Neural cell (in vitro differentiated cells): ENCODE results near the gene CSMD2. TPM values are rescaled to one million over a fixed set of nuclear protein-coding genes. Genes with fewer than 3 reads are reported as not detected.

ENCODE experiments used
- H2AFZ ChIP-seq: fragments of 200-600, 300-800 bp; sonication (generic), shearing (Covaris generic); 2 replicates; pipeline ENCODE4 v1.6.0; 2014; ENCODE audit warnings: low read depth, mild to moderate bottlenecking, antibody characterized with exemption, low read length, moderate library complexity
- H3F3A ChIP-seq: fragments of 200-600 bp; shearing (Covaris generic); 2 replicates; pipeline ENCODE4 v1.6.1; 2016; ENCODE audit warnings: mild to moderate bottlenecking, moderate library complexity, mixed read lengths, antibody characterized with exemption, low read length; ENCODE audit not compliant: insufficient read depth, poor library complexity, severe bottlenecking
- H3K27ac ChIP-seq: fragments of 200-600, 300-800 bp; sonication (generic), shearing (Covaris generic); 2 replicates; pipeline ENCODE4 v1.5.1; 2014; ENCODE audit warnings: mild to moderate bottlenecking, low read length, moderate library complexity
- H3K27me3 ChIP-seq: fragments of 300-800, 200-600 bp; sonication (generic), shearing (Covaris generic); 2 replicates; pipeline ENCODE4 v1.6.0; 2014; ENCODE audit warnings: mild to moderate bottlenecking, low read depth, low read length, moderate library complexity; ENCODE audit not compliant: insufficient read depth
- H3K36me3 ChIP-seq: fragments of 300-800, 200-600 bp; sonication (generic), shearing (Covaris generic); 2 replicates; pipeline ENCODE4 v1.5.1; 2014; ENCODE audit warnings: mild to moderate bottlenecking, antibody characterized with exemption, low read length, moderate library complexity; ENCODE audit not compliant: insufficient read depth
- H3K4me2 ChIP-seq: fragments of 300-800, 200-600 bp; sonication (generic), shearing (Covaris generic); 2 replicates; pipeline ENCODE4 v1.6.0; 2014; ENCODE audit warnings: mild to moderate bottlenecking, low read length
- H3K4me3 ChIP-seq: fragments of 300-800, 200-600 bp; sonication (generic), shearing (Covaris generic); 2 replicates; pipeline ENCODE4 v1.5.1; 2014; ENCODE audit warnings: mild to moderate bottlenecking, low read length, moderate library complexity
- H3K79me2 ChIP-seq: fragments of 200-600 bp; shearing (Covaris generic); replicated peaks from 2 replicates; pipeline ENCODE4 v1.6.0; 2014; ENCODE audit warnings: mild to moderate bottlenecking, low read length, moderate library complexity; ENCODE audit not compliant: insufficient read depth
- H3K9ac ChIP-seq: fragments of 300-800, 200-600 bp; sonication (generic), shearing (Covaris generic); 2 replicates; pipeline ENCODE4 v1.6.1; 2016; ENCODE audit warnings: mild to moderate bottlenecking, low read length, mixed read lengths
- H3K9me2 ChIP-seq: fragments of 200-600 bp; shearing (Covaris generic); 2 replicates; pipeline ENCODE4 v1.6.1; 2016; ENCODE audit warnings: mild to moderate bottlenecking, low read length, mixed read lengths; ENCODE audit not compliant: insufficient read depth
- H3K9me3 ChIP-seq: fragments of 200-600, 300-800 bp; sonication (generic), shearing (Covaris generic); 2 replicates; pipeline ENCODE4 v1.6.1; 2016; ENCODE audit warnings: mild to moderate bottlenecking, mixed run types, low read length, moderate library complexity, mixed read lengths
- H4K20me1 ChIP-seq: fragments of 200-600 bp; shearing (Covaris generic); 2 replicates; pipeline ENCODE4 v1.6.1; 2016; ENCODE audit warnings: mild to moderate bottlenecking, mixed run types; ENCODE audit not compliant: insufficient read depth
- EP300 ChIP-seq: fragments of 450-650 bp; conservative IDR thresholded peaks from 2 replicates; pipeline ENCODE4 v1.6.1; 2014; ENCODE audit warnings: antibody characterized with exemption, mild to moderate bottlenecking, moderate library complexity; ENCODE audit not compliant: poor library complexity, severe bottlenecking
- EZH2 ChIP-seq: fragments of 200-600, 300-800 bp; shearing (Covaris generic), sonication (generic); IDR thresholded peaks from 2 replicates; pipeline ENCODE4 v1.6.1; 2014; ENCODE audit warnings: antibody characterized with exemption, low read length, borderline replicate concordance, mild to moderate bottlenecking; ENCODE audit not compliant: insufficient read depth, poor library complexity, severe bottlenecking
- MXI1 ChIP-seq: fragments of 450-650 bp; conservative IDR thresholded peaks from 2 replicates; pipeline ENCODE4 v1.6.1; 2014; ENCODE audit warnings: antibody characterized with exemption, mild to moderate bottlenecking; ENCODE audit not compliant: poor library complexity, severe bottlenecking
- POLR2AphosphoS5 ChIP-seq: IDR thresholded peaks from 2 replicates; pipeline ENCODE4 v1.6.1; 2012
- RAD21 ChIP-seq: fragments of 450-650 bp; conservative IDR thresholded peaks from 2 replicates; pipeline ENCODE4 v1.6.1; 2014; ENCODE audit warnings: antibody characterized with exemption, mild to moderate bottlenecking, moderate library complexity
- SMC3 ChIP-seq: fragments of 450-650 bp; conservative IDR thresholded peaks from 2 replicates; pipeline ENCODE4 v1.6.1; 2014; ENCODE audit warnings: antibody characterized with exemption, mild to moderate bottlenecking, moderate library complexity; ENCODE audit not compliant: poor library complexity
- TAF1 ChIP-seq: IDR thresholded peaks from 2 replicates; pipeline ENCODE4 v1.6.1; 2012; ENCODE audit warnings: low read depth
- polyA plus RNA-seq: library from polyadenylated mRNA; depleted of rRNA; stranded (reverse); fragments of >200 nt; gene quantifications from 2 replicates; pipeline ENCODE4 v1.2.3, GENCODE V29; 2014
- TF ChIP-seq, protein P1 (sequence below): fragments of 450-650 bp; IDR thresholded peaks from 2 replicates; pipeline ENCODE4 v1.5.1; 2014; ENCODE audit warnings: antibody characterized with exemption, mild to moderate bottlenecking, moderate library complexity; ENCODE audit not compliant: poor library complexity, severe bottlenecking
- TF ChIP-seq, protein P2 (sequence below): IDR thresholded peaks from 2 replicates; pipeline ENCODE4 v1.6.1; 2012; ENCODE audit warnings: borderline replicate concordance

The CSMD2 gene
- polyA plus RNA-seq, 1 donor from 2014 or later = 9.6 TPM

DNA sequence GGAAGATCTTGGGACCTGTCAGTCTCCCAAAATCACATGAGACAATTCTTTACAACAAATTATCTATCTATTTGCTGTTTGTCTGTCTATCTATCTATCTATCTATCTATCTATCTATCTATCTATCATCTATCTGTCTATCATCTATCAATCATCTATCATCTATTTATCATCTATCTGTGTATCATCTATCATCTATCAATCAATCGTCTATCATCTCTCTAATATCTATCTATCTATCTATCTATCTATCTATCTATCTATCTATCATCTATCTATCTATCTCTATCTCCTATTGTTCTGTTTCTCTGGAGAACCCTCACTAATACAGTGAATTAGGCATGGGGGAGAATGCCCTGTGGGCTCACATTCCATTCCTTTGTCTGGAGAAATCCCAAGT, 374.5 kb downstream of the CSMD2 start:
- Histone ChIP-seq H3K79me2 (no peaks in the 10 kb centered on the region), H3K4me2 (no peak overlapping the region), H3K27ac (no peak overlapping the region), H4K20me1 (no peaks in the 10 kb centered on the region), H3K9ac (no peak overlapping the region), H3K36me3 (no peaks in the 10 kb centered on the region), H2AFZ (no peak overlapping the region), H3K4me3 (no peak overlapping the region), H3F3A (no peaks in the 10 kb centered on the region), H3K27me3 (no peaks in the 10 kb centered on the region), H3K9me2 (no peaks in the 10 kb centered on the region), H3K9me3 (no peaks in the 10 kb centered on the region)
- TF ChIP-seq TAF1 (no peak), RAD21 (no peak), EP300 (no peak), POLR2AphosphoS5 (no peak), SMC3 (no peak), EZH2 (no peak), MXI1 (no peak)
- TF ChIP-seq, protein P1, sequence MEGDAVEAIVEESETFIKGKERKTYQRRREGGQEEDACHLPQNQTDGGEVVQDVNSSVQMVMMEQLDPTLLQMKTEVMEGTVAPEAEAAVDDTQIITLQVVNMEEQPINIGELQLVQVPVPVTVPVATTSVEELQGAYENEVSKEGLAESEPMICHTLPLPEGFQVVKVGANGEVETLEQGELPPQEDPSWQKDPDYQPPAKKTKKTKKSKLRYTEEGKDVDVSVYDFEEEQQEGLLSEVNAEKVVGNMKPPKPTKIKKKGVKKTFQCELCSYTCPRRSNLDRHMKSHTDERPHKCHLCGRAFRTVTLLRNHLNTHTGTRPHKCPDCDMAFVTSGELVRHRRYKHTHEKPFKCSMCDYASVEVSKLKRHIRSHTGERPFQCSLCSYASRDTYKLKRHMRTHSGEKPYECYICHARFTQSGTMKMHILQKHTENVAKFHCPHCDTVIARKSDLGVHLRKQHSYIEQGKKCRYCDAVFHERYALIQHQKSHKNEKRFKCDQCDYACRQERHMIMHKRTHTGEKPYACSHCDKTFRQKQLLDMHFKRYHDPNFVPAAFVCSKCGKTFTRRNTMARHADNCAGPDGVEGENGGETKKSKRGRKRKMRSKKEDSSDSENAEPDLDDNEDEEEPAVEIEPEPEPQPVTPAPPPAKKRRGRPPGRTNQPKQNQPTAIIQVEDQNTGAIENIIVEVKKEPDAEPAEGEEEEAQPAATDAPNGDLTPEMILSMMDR = no peak
- TF ChIP-seq, protein P2, sequence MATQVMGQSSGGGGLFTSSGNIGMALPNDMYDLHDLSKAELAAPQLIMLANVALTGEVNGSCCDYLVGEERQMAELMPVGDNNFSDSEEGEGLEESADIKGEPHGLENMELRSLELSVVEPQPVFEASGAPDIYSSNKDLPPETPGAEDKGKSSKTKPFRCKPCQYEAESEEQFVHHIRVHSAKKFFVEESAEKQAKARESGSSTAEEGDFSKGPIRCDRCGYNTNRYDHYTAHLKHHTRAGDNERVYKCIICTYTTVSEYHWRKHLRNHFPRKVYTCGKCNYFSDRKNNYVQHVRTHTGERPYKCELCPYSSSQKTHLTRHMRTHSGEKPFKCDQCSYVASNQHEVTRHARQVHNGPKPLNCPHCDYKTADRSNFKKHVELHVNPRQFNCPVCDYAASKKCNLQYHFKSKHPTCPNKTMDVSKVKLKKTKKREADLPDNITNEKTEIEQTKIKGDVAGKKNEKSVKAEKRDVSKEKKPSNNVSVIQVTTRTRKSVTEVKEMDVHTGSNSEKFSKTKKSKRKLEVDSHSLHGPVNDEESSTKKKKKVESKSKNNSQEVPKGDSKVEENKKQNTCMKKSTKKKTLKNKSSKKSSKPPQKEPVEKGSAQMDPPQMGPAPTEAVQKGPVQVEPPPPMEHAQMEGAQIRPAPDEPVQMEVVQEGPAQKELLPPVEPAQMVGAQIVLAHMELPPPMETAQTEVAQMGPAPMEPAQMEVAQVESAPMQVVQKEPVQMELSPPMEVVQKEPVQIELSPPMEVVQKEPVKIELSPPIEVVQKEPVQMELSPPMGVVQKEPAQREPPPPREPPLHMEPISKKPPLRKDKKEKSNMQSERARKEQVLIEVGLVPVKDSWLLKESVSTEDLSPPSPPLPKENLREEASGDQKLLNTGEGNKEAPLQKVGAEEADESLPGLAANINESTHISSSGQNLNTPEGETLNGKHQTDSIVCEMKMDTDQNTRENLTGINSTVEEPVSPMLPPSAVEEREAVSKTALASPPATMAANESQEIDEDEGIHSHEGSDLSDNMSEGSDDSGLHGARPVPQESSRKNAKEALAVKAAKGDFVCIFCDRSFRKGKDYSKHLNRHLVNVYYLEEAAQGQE = no peak

DNA sequence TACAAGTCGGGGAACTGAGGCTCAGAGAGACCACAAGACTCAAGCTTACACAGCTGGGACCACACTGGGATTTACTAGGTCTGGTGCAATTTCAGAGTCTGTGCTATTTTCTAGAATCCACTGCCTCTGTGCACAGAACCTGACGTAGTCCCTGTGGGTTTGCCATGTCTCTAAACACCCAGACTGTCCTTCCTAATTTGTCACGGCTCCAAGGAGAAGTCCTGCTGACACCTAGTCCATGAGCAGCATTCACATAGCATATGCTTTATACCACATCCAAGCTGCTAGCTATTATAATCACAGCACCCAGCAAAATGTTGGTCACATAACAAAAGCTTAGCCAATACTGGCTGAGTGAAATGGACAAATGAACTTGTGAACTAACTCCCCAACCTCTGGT, 380.2 kb downstream of the CSMD2 start:
- Histone ChIP-seq H3K27ac (no peak overlapping the region), H3K4me3 (no peak overlapping the region)

More for the DNA sequence above, 380.2 kb downstream of the CSMD2 start:
- H3F3A ChIP-seq = no peaks in the 10 kb centered on the region
- no peak overlapping the region for H3K9ac ChIP-seq
- no peaks in the 10 kb centered on the region for H3K36me3 ChIP-seq
- no peaks in the 10 kb centered on the region for H4K20me1 ChIP-seq
- H2AFZ ChIP-seq = no peak overlapping the region
- H3K4me2 ChIP-seq = no peak overlapping the region
- no peaks in the 10 kb centered on the region for H3K9me3 ChIP-seq
- no peaks in the 10 kb centered on the region for H3K9me2 ChIP-seq
- H3K79me2 ChIP-seq = no peaks in the 10 kb centered on the region
- H3K27me3 ChIP-seq = no peaks in the 10 kb centered on the region
- TF ChIP-seq, protein P2 = no peak
- TF ChIP-seq SMC3 (no peak), EP300 (no peak), RAD21 (no peak), POLR2AphosphoS5 (no peak), TAF1 (no peak), MXI1 (no peak), EZH2 (no peak)
- TF ChIP-seq, protein P1 = no peak
